Neural cell (in vitro differentiated cells): ENCODE measurements around the gene BMP3. TPM values are rescaled to one million over a fixed set of nuclear protein-coding genes. Genes with fewer than 3 reads are reported as not detected.

ENCODE experiments used
- H2AFZ ChIP-seq: fragments of 200-600, 300-800 bp; sonication (generic), shearing (Covaris generic); 2 replicates; pipeline ENCODE4 v1.6.0; 2014; ENCODE audit warnings: low read depth, mild to moderate bottlenecking, antibody characterized with exemption, low read length, moderate library complexity
- H3F3A ChIP-seq: fragments of 200-600 bp; shearing (Covaris generic); 2 replicates; pipeline ENCODE4 v1.6.1; 2016; ENCODE audit warnings: mild to moderate bottlenecking, moderate library complexity, mixed read lengths, antibody characterized with exemption, low read length; ENCODE audit not compliant: insufficient read depth, poor library complexity, severe bottlenecking
- H3K27ac ChIP-seq: fragments of 200-600, 300-800 bp; sonication (generic), shearing (Covaris generic); 2 replicates; pipeline ENCODE4 v1.5.1; 2014; ENCODE audit warnings: mild to moderate bottlenecking, low read length, moderate library complexity
- H3K27me3 ChIP-seq: fragments of 300-800, 200-600 bp; sonication (generic), shearing (Covaris generic); 2 replicates; pipeline ENCODE4 v1.6.0; 2014; ENCODE audit warnings: mild to moderate bottlenecking, low read depth, low read length, moderate library complexity; ENCODE audit not compliant: insufficient read depth
- H3K36me3 ChIP-seq: fragments of 300-800, 200-600 bp; sonication (generic), shearing (Covaris generic); 2 replicates; pipeline ENCODE4 v1.5.1; 2014; ENCODE audit warnings: mild to moderate bottlenecking, antibody characterized with exemption, low read length, moderate library complexity; ENCODE audit not compliant: insufficient read depth
- H3K4me2 ChIP-seq: fragments of 300-800, 200-600 bp; sonication (generic), shearing (Covaris generic); 2 replicates; pipeline ENCODE4 v1.6.0; 2014; ENCODE audit warnings: mild to moderate bottlenecking, low read length
- H3K4me3 ChIP-seq: fragments of 300-800, 200-600 bp; sonication (generic), shearing (Covaris generic); 2 replicates; pipeline ENCODE4 v1.5.1; 2014; ENCODE audit warnings: mild to moderate bottlenecking, low read length, moderate library complexity
- H3K79me2 ChIP-seq: fragments of 200-600 bp; shearing (Covaris generic); replicated peaks from 2 replicates; pipeline ENCODE4 v1.6.0; 2014; ENCODE audit warnings: mild to moderate bottlenecking, low read length, moderate library complexity; ENCODE audit not compliant: insufficient read depth
- H3K9ac ChIP-seq: fragments of 300-800, 200-600 bp; sonication (generic), shearing (Covaris generic); 2 replicates; pipeline ENCODE4 v1.6.1; 2016; ENCODE audit warnings: mild to moderate bottlenecking, low read length, mixed read lengths
- H3K9me2 ChIP-seq: fragments of 200-600 bp; shearing (Covaris generic); 2 replicates; pipeline ENCODE4 v1.6.1; 2016; ENCODE audit warnings: mild to moderate bottlenecking, low read length, mixed read lengths; ENCODE audit not compliant: insufficient read depth
- H3K9me3 ChIP-seq: fragments of 200-600, 300-800 bp; sonication (generic), shearing (Covaris generic); 2 replicates; pipeline ENCODE4 v1.6.1; 2016; ENCODE audit warnings: mild to moderate bottlenecking, mixed run types, low read length, moderate library complexity, mixed read lengths
- H4K20me1 ChIP-seq: fragments of 200-600 bp; shearing (Covaris generic); 2 replicates; pipeline ENCODE4 v1.6.1; 2016; ENCODE audit warnings: mild to moderate bottlenecking, mixed run types; ENCODE audit not compliant: insufficient read depth
- EP300 ChIP-seq: fragments of 450-650 bp; conservative IDR thresholded peaks from 2 replicates; pipeline ENCODE4 v1.6.1; 2014; ENCODE audit warnings: antibody characterized with exemption, mild to moderate bottlenecking, moderate library complexity; ENCODE audit not compliant: poor library complexity, severe bottlenecking
- EZH2 ChIP-seq: fragments of 200-600, 300-800 bp; shearing (Covaris generic), sonication (generic); IDR thresholded peaks from 2 replicates; pipeline ENCODE4 v1.6.1; 2014; ENCODE audit warnings: antibody characterized with exemption, low read length, borderline replicate concordance, mild to moderate bottlenecking; ENCODE audit not compliant: insufficient read depth, poor library complexity, severe bottlenecking
- MXI1 ChIP-seq: fragments of 450-650 bp; conservative IDR thresholded peaks from 2 replicates; pipeline ENCODE4 v1.6.1; 2014; ENCODE audit warnings: antibody characterized with exemption, mild to moderate bottlenecking; ENCODE audit not compliant: poor library complexity, severe bottlenecking
- POLR2AphosphoS5 ChIP-seq: IDR thresholded peaks from 2 replicates; pipeline ENCODE4 v1.6.1; 2012
- RAD21 ChIP-seq: fragments of 450-650 bp; conservative IDR thresholded peaks from 2 replicates; pipeline ENCODE4 v1.6.1; 2014; ENCODE audit warnings: antibody characterized with exemption, mild to moderate bottlenecking, moderate library complexity
- SMC3 ChIP-seq: fragments of 450-650 bp; conservative IDR thresholded peaks from 2 replicates; pipeline ENCODE4 v1.6.1; 2014; ENCODE audit warnings: antibody characterized with exemption, mild to moderate bottlenecking, moderate library complexity; ENCODE audit not compliant: poor library complexity
- TAF1 ChIP-seq: IDR thresholded peaks from 2 replicates; pipeline ENCODE4 v1.6.1; 2012; ENCODE audit warnings: low read depth
- polyA plus RNA-seq: library from polyadenylated mRNA; depleted of rRNA; stranded (reverse); fragments of >200 nt; gene quantifications from 2 replicates; pipeline ENCODE4 v1.2.3, GENCODE V29; 2014
- TF ChIP-seq, protein P1 (sequence below): fragments of 450-650 bp; IDR thresholded peaks from 2 replicates; pipeline ENCODE4 v1.5.1; 2014; ENCODE audit warnings: antibody characterized with exemption, mild to moderate bottlenecking, moderate library complexity; ENCODE audit not compliant: poor library complexity, severe bottlenecking
- TF ChIP-seq, protein P2 (sequence below): IDR thresholded peaks from 2 replicates; pipeline ENCODE4 v1.6.1; 2012; ENCODE audit warnings: borderline replicate concordance

The BMP3 gene
- polyA plus RNA-seq, 1 donor from 2014 or later, result 2.7 TPM

DNA sequence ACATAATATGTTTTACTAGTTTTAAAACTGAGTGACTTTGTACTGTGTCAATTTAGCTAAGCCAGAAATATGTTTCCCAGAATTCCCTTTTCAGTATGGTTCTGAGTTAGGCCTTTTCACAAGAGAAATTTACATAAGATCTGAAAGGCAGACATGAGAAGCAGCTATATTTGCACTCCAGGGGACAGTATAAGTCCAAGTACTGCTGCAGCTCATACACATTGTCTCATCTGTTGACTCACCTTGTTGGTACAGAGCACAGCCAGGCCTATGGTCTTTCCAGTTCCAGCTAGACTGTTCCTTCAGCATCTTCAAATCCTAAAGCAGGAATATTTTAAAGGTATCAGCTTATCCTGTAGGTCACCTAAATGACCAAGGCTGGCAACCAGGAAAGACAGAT, 53.5 kb downstream of the BMP3 start:
- no peak overlapping the region for H2AFZ ChIP-seq
- no peaks in the 10 kb centered on the region for H4K20me1 ChIP-seq
- H3K36me3 ChIP-seq, result no peaks in the 10 kb centered on the region
- H3K79me2 ChIP-seq, result no peaks in the 10 kb centered on the region
- H3K27ac ChIP-seq, result no peak overlapping the region
- no peaks in the 10 kb centered on the region for H3F3A ChIP-seq
- TF ChIP-seq, protein P1, sequence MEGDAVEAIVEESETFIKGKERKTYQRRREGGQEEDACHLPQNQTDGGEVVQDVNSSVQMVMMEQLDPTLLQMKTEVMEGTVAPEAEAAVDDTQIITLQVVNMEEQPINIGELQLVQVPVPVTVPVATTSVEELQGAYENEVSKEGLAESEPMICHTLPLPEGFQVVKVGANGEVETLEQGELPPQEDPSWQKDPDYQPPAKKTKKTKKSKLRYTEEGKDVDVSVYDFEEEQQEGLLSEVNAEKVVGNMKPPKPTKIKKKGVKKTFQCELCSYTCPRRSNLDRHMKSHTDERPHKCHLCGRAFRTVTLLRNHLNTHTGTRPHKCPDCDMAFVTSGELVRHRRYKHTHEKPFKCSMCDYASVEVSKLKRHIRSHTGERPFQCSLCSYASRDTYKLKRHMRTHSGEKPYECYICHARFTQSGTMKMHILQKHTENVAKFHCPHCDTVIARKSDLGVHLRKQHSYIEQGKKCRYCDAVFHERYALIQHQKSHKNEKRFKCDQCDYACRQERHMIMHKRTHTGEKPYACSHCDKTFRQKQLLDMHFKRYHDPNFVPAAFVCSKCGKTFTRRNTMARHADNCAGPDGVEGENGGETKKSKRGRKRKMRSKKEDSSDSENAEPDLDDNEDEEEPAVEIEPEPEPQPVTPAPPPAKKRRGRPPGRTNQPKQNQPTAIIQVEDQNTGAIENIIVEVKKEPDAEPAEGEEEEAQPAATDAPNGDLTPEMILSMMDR, result no peak
- TF ChIP-seq EZH2 (no peak), SMC3 (no peak), POLR2AphosphoS5 (no peak), TAF1 (no peak), EP300 (no peak), MXI1 (no peak), RAD21 (no peak)
- TF ChIP-seq, protein P2, sequence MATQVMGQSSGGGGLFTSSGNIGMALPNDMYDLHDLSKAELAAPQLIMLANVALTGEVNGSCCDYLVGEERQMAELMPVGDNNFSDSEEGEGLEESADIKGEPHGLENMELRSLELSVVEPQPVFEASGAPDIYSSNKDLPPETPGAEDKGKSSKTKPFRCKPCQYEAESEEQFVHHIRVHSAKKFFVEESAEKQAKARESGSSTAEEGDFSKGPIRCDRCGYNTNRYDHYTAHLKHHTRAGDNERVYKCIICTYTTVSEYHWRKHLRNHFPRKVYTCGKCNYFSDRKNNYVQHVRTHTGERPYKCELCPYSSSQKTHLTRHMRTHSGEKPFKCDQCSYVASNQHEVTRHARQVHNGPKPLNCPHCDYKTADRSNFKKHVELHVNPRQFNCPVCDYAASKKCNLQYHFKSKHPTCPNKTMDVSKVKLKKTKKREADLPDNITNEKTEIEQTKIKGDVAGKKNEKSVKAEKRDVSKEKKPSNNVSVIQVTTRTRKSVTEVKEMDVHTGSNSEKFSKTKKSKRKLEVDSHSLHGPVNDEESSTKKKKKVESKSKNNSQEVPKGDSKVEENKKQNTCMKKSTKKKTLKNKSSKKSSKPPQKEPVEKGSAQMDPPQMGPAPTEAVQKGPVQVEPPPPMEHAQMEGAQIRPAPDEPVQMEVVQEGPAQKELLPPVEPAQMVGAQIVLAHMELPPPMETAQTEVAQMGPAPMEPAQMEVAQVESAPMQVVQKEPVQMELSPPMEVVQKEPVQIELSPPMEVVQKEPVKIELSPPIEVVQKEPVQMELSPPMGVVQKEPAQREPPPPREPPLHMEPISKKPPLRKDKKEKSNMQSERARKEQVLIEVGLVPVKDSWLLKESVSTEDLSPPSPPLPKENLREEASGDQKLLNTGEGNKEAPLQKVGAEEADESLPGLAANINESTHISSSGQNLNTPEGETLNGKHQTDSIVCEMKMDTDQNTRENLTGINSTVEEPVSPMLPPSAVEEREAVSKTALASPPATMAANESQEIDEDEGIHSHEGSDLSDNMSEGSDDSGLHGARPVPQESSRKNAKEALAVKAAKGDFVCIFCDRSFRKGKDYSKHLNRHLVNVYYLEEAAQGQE, result no peak
- no peaks in the 10 kb centered on the region for H3K27me3 ChIP-seq
- H3K9me3 ChIP-seq, result no peaks in the 10 kb centered on the region
- H3K4me2 ChIP-seq, result no peak overlapping the region
- H3K4me3 ChIP-seq, result no peak overlapping the region
- H3K9ac ChIP-seq, result no peak overlapping the region
- H3K9me2 ChIP-seq, result no peaks in the 10 kb centered on the region

DNA sequence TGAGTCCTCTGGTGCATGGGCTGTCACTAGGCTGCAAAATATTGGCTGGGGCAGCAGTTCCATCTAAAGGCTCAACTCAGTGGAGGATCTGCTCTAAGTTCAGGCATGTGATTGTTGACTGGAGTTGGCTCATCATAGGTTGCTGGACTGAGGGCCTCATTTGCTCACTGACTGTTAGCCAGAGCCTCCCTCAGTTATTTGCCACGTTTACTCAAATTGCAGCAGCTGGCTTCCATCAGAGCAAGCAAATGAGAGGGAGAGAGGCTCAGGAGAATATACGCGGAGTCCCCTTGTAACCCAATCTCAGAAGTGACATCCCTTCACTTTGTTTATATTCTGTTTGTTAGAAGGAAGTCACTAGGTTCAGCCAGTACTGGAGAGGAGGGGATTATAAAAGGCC, 54.1 kb downstream of the BMP3 start:
- Histone ChIP-seq H3K27me3 (no peaks in the 10 kb centered on the region), H3K4me3 (no peak overlapping the region)

More for the DNA sequence above, 54.1 kb downstream of the BMP3 start:
- no peak overlapping the region for H3K4me2 ChIP-seq
- H3K27ac ChIP-seq, result no peak overlapping the region
- no peak overlapping the region for H3K9ac ChIP-seq
- H2AFZ ChIP-seq, result no peak overlapping the region
- TF ChIP-seq, protein P2, result no peak
- no peak for TF ChIP-seq EP300
- no peak for TF ChIP-seq POLR2AphosphoS5
- no peak for TF ChIP-seq MXI1
- TF ChIP-seq, protein P1, result no peak
- TF ChIP-seq EZH2, result no peak
- TF ChIP-seq RAD21, result no peak
- TF ChIP-seq TAF1, result no peak
- TF ChIP-seq SMC3, result no peak
- H3K79me2 ChIP-seq, result no peaks in the 10 kb centered on the region
- H3K36me3 ChIP-seq, result no peaks in the 10 kb centered on the region
- H4K20me1 ChIP-seq, result no peaks in the 10 kb centered on the region
- no peaks in the 10 kb centered on the region for H3K9me2 ChIP-seq
- H3K9me3 ChIP-seq, result no peaks in the 10 kb centered on the region
- no peaks in the 10 kb centered on the region for H3F3A ChIP-seq
